ENCODE results near the gene HOXD4. TPM values are rescaled to one million over a fixed set of nuclear protein-coding genes. Genes with fewer than 3 reads are reported as not detected.

The HOXD4 gene
- total and polyA plus RNA-seq, 4 donors, result 0.12 to 1.1 (median 0.48) TPM

DNA sequence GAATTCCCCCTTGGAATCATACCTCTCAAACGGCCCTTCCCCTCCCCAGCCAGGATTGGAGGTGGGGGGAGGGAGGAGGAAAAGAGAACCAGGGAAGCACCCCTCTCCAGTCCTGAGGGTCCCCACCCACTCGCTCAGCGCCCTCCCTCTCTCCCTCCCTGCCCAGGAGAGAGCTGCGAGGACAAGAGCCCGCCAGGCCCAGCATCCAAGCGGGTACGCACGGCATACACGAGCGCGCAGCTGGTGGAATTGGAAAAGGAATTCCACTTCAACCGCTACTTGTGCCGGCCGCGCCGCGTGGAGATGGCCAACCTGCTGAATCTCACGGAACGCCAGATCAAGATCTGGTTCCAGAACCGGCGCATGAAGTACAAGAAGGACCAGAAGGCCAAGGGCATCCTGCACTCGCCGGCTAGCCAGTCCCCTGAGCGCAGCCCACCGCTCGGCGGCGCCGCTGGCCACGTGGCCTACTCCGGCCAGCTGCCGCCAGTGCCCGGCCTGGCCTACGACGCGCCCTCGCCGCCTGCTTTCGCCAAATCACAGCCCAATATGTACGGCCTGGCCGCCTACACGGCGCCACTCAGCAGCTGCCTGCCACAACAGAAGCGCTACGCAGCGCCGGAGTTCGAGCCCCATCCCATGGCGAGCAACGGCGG lies 20.1 kb downstream of the HOXD4 start:
- WGBS, 2 donors, result 7 to 9% methylated on average over 48 to 51 of the region's 51 CpGs
- Histone ChIP-seq H3K4me3 (no peak overlapping the region), H3K4me1 (ENCODE audit: control insufficient read depth in 5 of 5, insufficient read depth in 5 of 5, low read length in 5 of 5) (peaks cover 0 to 12% (median 0%) of the 10 kb centered on the region in 5 donors), H3K27ac (ENCODE audit: low read depth in 1 of 2, low read length in 1 of 2) (no peak overlapping the region), H3K36me3 (ENCODE audit: control insufficient read depth in 4 of 4, insufficient read depth in 4 of 4, low read length in 4 of 4) (no peaks in the 10 kb centered on the region), H3K9me3 (ENCODE audit: control insufficient read depth in 4 of 4, insufficient read depth in 3 of 4, low read length in 3 of 4) (peaks cover 0 to 15% (median 0%) of the 10 kb centered on the region in 4 donors), H3K9ac (ENCODE audit: insufficient read depth in 1 of 2, low read length in 2 of 2) (no peak overlapping the region), H3K27me3 (ENCODE audit: control insufficient read depth in 3 of 3, insufficient read depth in 3 of 3, low read length in 2 of 3) (peaks cover 27 to 98% (median 87%) of the 10 kb centered on the region in 3 donors)
- TF ChIP-seq CTCF (IDR thresholded peaks at IDR 0.05; ENCODE audit: control extremely low read depth, extremely low read depth), result no peak
- DNase-seq (peak in 2 of 3 donors; percentile 50 to 66), ATAC-seq (ENCODE audit: insufficient read depth, low FRiP score) (no peak)

DNA sequence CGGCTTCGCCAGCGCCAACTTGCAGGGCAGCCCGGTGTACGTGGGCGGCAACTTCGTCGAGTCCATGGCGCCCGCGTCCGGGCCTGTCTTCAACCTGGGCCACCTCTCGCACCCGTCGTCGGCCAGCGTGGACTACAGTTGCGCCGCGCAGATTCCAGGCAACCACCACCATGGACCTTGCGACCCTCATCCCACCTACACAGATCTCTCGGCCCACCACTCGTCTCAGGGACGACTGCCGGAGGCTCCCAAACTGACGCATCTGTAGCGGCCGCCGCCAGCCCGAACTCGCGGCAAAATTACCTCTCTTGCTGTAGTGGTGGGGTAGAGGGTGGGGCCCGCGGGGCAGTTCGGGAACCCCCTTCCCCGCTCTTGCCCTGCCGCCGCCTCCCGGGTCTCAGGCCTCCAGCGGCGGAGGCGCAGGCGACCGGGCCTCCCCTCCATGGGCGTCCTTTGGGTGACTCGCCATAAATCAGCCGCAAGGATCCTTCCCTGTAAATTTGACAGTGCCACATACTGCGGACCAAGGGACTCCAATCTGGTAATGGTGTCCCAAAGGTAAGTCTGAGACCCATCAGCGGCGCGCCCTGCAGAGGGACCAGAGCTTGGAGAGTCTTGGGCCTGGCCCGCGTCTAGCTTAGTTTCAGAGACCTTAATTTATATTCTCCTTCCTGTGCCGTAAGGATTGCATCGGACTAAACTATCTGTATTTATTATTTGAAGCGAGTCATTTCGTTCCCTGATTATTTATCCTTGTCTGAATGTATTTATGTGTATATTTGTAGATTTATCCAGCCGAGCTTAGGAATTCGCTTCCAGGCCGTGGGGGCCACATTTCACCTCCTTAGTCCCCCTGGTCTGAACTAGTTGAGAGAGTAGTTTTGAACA lies 20.9 kb downstream of the HOXD4 start:
- peaks cover 27 to 98% (median 87%) of the 10 kb centered on the region in 3 donors for H3K27me3 ChIP-seq (ENCODE audit: control insufficient read depth in 3 of 3, insufficient read depth in 3 of 3, low read length in 2 of 3)
- no peak overlapping the region for H3K9ac ChIP-seq (ENCODE audit: insufficient read depth in 1 of 2, low read length in 2 of 2)
- 13 to 25% methylated on average over 60 of the region's 60 CpGs for WGBS, 2 donors
- H3K36me3 ChIP-seq (ENCODE audit: control insufficient read depth in 4 of 4, insufficient read depth in 4 of 4, low read length in 4 of 4), result no peaks in the 10 kb centered on the region
- DNase-seq (no peak), ATAC-seq (ENCODE audit: insufficient read depth, low FRiP score) (no peak)
- H3K4me3 ChIP-seq, result no peak overlapping the region
- peaks cover 0 to 12% (median 0%) of the 10 kb centered on the region in 5 donors for H3K4me1 ChIP-seq (ENCODE audit: control insufficient read depth in 5 of 5, insufficient read depth in 5 of 5, low read length in 5 of 5)
- H3K27ac ChIP-seq (ENCODE audit: low read depth in 1 of 2, low read length in 1 of 2), result no peak overlapping the region
- no peak for TF ChIP-seq CTCF (IDR thresholded peaks at IDR 0.05; ENCODE audit: control extremely low read depth, extremely low read depth)
- H3K9me3 ChIP-seq (ENCODE audit: control insufficient read depth in 4 of 4, insufficient read depth in 3 of 4, low read length in 3 of 4), result peaks cover 0 to 15% (median 0%) of the 10 kb centered on the region in 4 donors

GRCh38 chr2:176172895-176173566 lies 21.7 kb downstream of the HOXD4 start:
- peaks cover 0 to 14% (median 2%) of the 10 kb centered on the region in 5 donors for H3K4me1 ChIP-seq (ENCODE audit: control insufficient read depth in 5 of 5, insufficient read depth in 5 of 5, low read length in 5 of 5)
- no peak for TF ChIP-seq CTCF (IDR thresholded peaks at IDR 0.05; ENCODE audit: control extremely low read depth, extremely low read depth)
- no peak overlapping the region for H3K27ac ChIP-seq (ENCODE audit: low read depth in 1 of 2, low read length in 1 of 2)
- ATAC-seq (ENCODE audit: insufficient read depth, low FRiP score), result no peak
- peaks cover 0 to 15% (median 0%) of the 10 kb centered on the region in 4 donors for H3K9me3 ChIP-seq (ENCODE audit: control insufficient read depth in 4 of 4, insufficient read depth in 3 of 4, low read length in 3 of 4)
- WGBS, 2 donors, result 25 to 40% methylated on average over 14 of the region's 14 CpGs
- no peak overlapping the region for H3K9ac ChIP-seq (ENCODE audit: insufficient read depth in 1 of 2, low read length in 2 of 2)
- DNase-seq, result no peak
- H3K27me3 ChIP-seq (ENCODE audit: control insufficient read depth in 3 of 3, insufficient read depth in 3 of 3, low read length in 2 of 3), result peaks cover 29 to 97% (median 87%) of the 10 kb centered on the region in 3 donors
- no peaks in the 10 kb centered on the region for H3K36me3 ChIP-seq (ENCODE audit: control insufficient read depth in 4 of 4, insufficient read depth in 4 of 4, low read length in 4 of 4)
- H3K4me3 ChIP-seq, result no peak overlapping the region
